SH-SY5Y (cell line): ENCODE results near the gene KBTBD12.

Source experiments
- GATA2 ChIP-seq: IDR thresholded peaks from 2 replicates; pipeline ENCODE4 v1.6.1; 2011; ENCODE audit warnings: mild to moderate bottlenecking, low read depth, low read length
- GATA3 ChIP-seq: IDR thresholded peaks from 2 replicates; pipeline ENCODE4 v1.6.1; 2011; ENCODE audit warnings: low read depth, mild to moderate bottlenecking, low read length, moderate library complexity

GRCh38 chr3:127979473-127979872, 64.4 kb downstream of the KBTBD12 start:
- TF ChIP-seq GATA3 (no peak), GATA2 (no peak)
